SK-N-SH treated with all-trans-retinoic acid at 6 μM for 48 hours (cell line): Measurements from ENCODE around the gene NDUFA11.

Source experiments
- ARNTL ChIP-seq: fragments of 450-650 bp; formaldehyde crosslinking; IDR thresholded peaks from 2 replicates; pipeline ENCODE4 v1.5.0; 2020; ENCODE audit warnings: low read depth, mild to moderate bottlenecking, moderate library complexity, borderline replicate concordance
- GLIS3 ChIP-seq: fragments of 250-450 bp; sonication (Bioruptor Pico); IDR thresholded peaks from 2 replicates; pipeline ENCODE4 v1.5.0; 2020; ENCODE audit warnings: mild to moderate bottlenecking, moderate library complexity
- POU6F1 ChIP-seq: fragments of 250-450 bp; sonication (Bioruptor Pico); IDR thresholded peaks from 2 replicates; pipeline ENCODE4 v1.8.0; 2021; ENCODE audit warnings: low read depth, mild to moderate bottlenecking, moderate library complexity, borderline replicate concordance
- RARB ChIP-seq: fragments of 250-450 bp; sonication (Bioruptor Pico); IDR thresholded peaks from 2 replicates; pipeline ENCODE4 v1.8.0; 2021; ENCODE audit warnings: mild to moderate bottlenecking, moderate library complexity
- TOX ChIP-seq: fragments of 250-450 bp; sonication (Bioruptor Pico); IDR thresholded peaks from 2 replicates; pipeline ENCODE4 v1.8.0; 2021; ENCODE audit warnings: mild to moderate bottlenecking, moderate library complexity, borderline replicate concordance
- ZFP3 ChIP-seq: fragments of 250-450 bp; sonication (Bioruptor Pico); IDR thresholded peaks from 2 replicates; pipeline ENCODE4 v1.5.0; 2020; ENCODE audit warnings: mild to moderate bottlenecking, moderate library complexity
- ZFP30 ChIP-seq: fragments of 450-650 bp; formaldehyde crosslinking; IDR thresholded peaks from 2 replicates; pipeline ENCODE4 v1.5.0; 2022; ENCODE audit warnings: mild to moderate bottlenecking, moderate library complexity
- ZNF565 ChIP-seq: fragments of 450-650 bp; formaldehyde crosslinking; conservative IDR thresholded peaks from 2 replicates; pipeline ENCODE4 v1.5.0; 2020; ENCODE audit warnings: low read depth, mild to moderate bottlenecking, moderate library complexity

DNA sequence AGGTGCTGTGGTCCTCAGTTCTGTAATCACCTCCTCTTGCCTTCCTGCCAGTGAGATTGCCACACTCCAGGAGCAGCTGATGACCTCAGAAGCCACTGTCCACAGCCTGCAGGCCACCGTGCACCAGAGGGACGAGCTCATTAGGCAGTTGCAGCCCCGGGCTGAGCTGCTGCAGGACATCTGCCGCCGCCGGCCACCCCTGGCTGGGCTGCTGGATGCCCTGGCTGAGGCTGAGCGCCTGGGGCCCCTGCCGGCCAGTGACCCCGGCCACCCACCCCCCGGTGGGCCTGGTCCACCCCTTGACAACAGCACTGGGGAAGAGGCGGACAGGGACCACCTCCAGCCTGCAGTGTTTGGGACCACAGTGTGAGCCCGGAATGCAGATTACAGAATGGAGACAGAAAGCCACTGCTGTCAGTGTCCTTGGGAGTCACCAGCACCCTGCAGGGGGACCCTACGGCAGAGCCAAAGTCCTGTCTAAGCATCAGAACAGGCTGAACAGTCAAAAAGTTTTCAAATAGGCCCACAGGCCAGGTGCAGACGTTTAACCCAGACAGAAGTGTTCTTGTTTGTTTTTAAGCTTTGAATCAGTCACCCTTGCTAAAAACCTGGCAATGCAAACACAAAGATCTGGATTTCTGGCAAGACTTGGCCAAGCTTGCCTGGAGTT is 5.3 kb upstream of the NDUFA11 start:
- no peak for TF ChIP-seq GLIS3 (CRISPR knock-in tag)
- TF ChIP-seq RARB (CRISPR knock-in tag) = no peak
- TF ChIP-seq ZFP30 (CRISPR knock-in tag) = no peak
- no peak for TF ChIP-seq ARNTL (CRISPR knock-in tag)
- TF ChIP-seq ZFP3 (CRISPR knock-in tag) = no peak
- TF ChIP-seq TOX (CRISPR knock-in tag) = no peak
- no peak for TF ChIP-seq POU6F1
- no peak for TF ChIP-seq ZNF565
